Keratinocyte (primary cell): ENCODE measurements around the gene SPSB2. TPM values are rescaled to one million over a fixed set of nuclear protein-coding genes. Genes with fewer than 3 reads are reported as not detected.
A peak's percentile ranks its signal among the peaks of the same experiment; 100 is the strongest.

Source experiments
- DNase-seq: peaks from one replicate; pipeline ENCODE4 v3.0.0-alpha.2; 2011; ENCODE audit warnings: low read depth, missing footprints, low spot score
- FAIRE-seq: peaks from 2 replicates; lab custom pipeline; 2011; peaks lifted over from hg19 to GRCh38; lab: Jason Lieb, UNC
- H2AFZ ChIP-seq: 2 replicates; pipeline ENCODE4 v1.6.0; 2012; ENCODE audit warnings: low read length, control low read depth, inconsistent platforms; ENCODE audit not compliant: control insufficient read depth
- H3K27ac ChIP-seq: 2 replicates; pipeline ENCODE4 v1.5.1; 2011; ENCODE audit warnings: low read length; ENCODE audit not compliant: control insufficient read depth, insufficient read depth
- H3K27me3 ChIP-seq: 3 replicates; pipeline ENCODE4 v1.6.0; 2011; ENCODE audit warnings: low read length; ENCODE audit not compliant: control insufficient read depth, insufficient read depth; ENCODE audit errors: extremely low read depth
- H3K36me3 ChIP-seq, 2 experiments: 2 replicates in 1 of 2; 3 replicates in 1 of 2; pipeline ENCODE4 v1.5.1; 2011; ENCODE audit warnings: low read length in 2 of 2, mild to moderate bottlenecking in 1 of 2; ENCODE audit not compliant: control insufficient read depth in 2 of 2, insufficient read depth in 2 of 2; ENCODE audit errors: extremely low read depth in 1 of 2
- H3K4me1 ChIP-seq: 3 replicates; pipeline ENCODE4 v1.5.1; 2011; ENCODE audit warnings: low read length; ENCODE audit not compliant: control insufficient read depth, insufficient read depth; ENCODE audit errors: extremely low read depth
- H3K4me2 ChIP-seq: 3 replicates; pipeline ENCODE4 v1.6.0; 2011; ENCODE audit warnings: low read depth, low read length; ENCODE audit not compliant: control insufficient read depth, insufficient read depth; ENCODE audit errors: extremely low read depth
- H3K4me3 ChIP-seq, 3 experiments: fragments of 200-600 bp in 1 of 3; sonication (generic) in 1 of 3; 2 replicates in 2 of 3; 3 replicates in 1 of 3; pipeline ENCODE4 v1.5.1; 2011 to 2016; ENCODE audit warnings: low read length in 3 of 3, mild to moderate bottlenecking in 3 of 3, control low read depth in 2 of 3, inconsistent platforms in 1 of 3, low read depth in 1 of 3, mixed read lengths in 1 of 3, mixed run types in 1 of 3, moderate library complexity in 1 of 3; ENCODE audit not compliant: control insufficient read depth in 2 of 3, insufficient read depth in 2 of 3; ENCODE audit errors: extremely low read depth in 1 of 3
- H3K79me2 ChIP-seq: 2 replicates; pipeline ENCODE4 v1.6.0; 2012; ENCODE audit warnings: low read length; ENCODE audit not compliant: control insufficient read depth, insufficient read depth
- H3K9ac ChIP-seq: 3 replicates; pipeline ENCODE4 v1.6.0; 2011; ENCODE audit warnings: low read length; ENCODE audit not compliant: control insufficient read depth, insufficient read depth; ENCODE audit errors: extremely low read depth
- H3K9me1 ChIP-seq: 3 replicates; pipeline ENCODE4 v1.6.0; 2011; ENCODE audit warnings: low read length; ENCODE audit not compliant: control insufficient read depth, insufficient read depth; ENCODE audit errors: extremely low read depth
- H3K9me3 ChIP-seq: 2 replicates; pipeline ENCODE4 v1.5.1; 2012; ENCODE audit warnings: low read depth, low read length; ENCODE audit not compliant: control insufficient read depth
- H4K20me1 ChIP-seq: 3 replicates; pipeline ENCODE4 v1.6.0; 2011; ENCODE audit warnings: low read length; ENCODE audit not compliant: control insufficient read depth, insufficient read depth; ENCODE audit errors: extremely low read depth
- CTCF ChIP-seq, 3 experiments: IDR thresholded peaks in 1 of 3; conservative IDR thresholded peaks in 1 of 3; optimal IDR thresholded peaks in 1 of 3; 2 replicates in 2 of 3; 3 replicates in 1 of 3; pipeline versions ENCODE3 to v1.5.1; 2011; ENCODE audit warnings: low read length in 3 of 3, mild to moderate bottlenecking in 3 of 3, moderate library complexity in 2 of 3, control low read depth in 1 of 3, inconsistent platforms in 1 of 3; ENCODE audit not compliant: insufficient read depth in 2 of 3; ENCODE audit errors: extremely low read depth in 1 of 3
- EZH2 ChIP-seq: IDR thresholded peaks from one replicate; pipeline ENCODE4 v1.6.1; 2012; ENCODE audit warnings: inconsistent platforms, mild to moderate bottlenecking, low read length, moderate library complexity
- dilution Hi-C: fragments of 300-500 bp; cut with MboI; formaldehyde crosslinking; loops from one replicate; pipeline ENCODE4 v1.7.0; 2020; ENCODE audit warnings: low sequenced_read_pairs; ENCODE audit not compliant: extremely low pct_ligation_motif_present
- polyA plus RNA-seq, 5 experiments: library from polyadenylated mRNA; depleted of rRNA in 3 of 5; stranded (reverse) in 3 of 5; stranded (forward) in 1 of 5; unstranded in 1 of 5; fragments of >200 nt; gene quantifications; 1 replicate in 1 of 5; 2 replicates in 3 of 5; 3 replicates in 1 of 5; pipeline versions ENCODE4 v1.2.1 to v1.2.3, GENCODE V29; 2011 to 2012; ENCODE audit warnings: missing spikeins in 2 of 5, low read depth in 1 of 5, low replicate concordance in 1 of 5

Gene SPSB2
- polyA plus RNA-seq, 1 donor (not counting 4 experiments of a cell fraction or from before 2014, with no cell fraction given): 4.9 TPM

- TF ChIP-seq EZH2: no peak
- TF ChIP-seq CTCF (optimal IDR thresholded peaks at IDR 0.05 in 1 of 3, IDR thresholded peaks at IDR 0.05 in 1 of 3, conservative IDR thresholded peaks at IDR 0.05 in 1 of 3; ENCODE audit: extremely low read depth in 1 of 3, insufficient read depth in 2 of 3, low read length in 3 of 3): no peak
- no peak overlapping the region for H3K27ac ChIP-seq
- dilution Hi-C loops: no loop called here
Measured at GRCh38 chr12:6921539-6921938, 48.4 kb upstream of the SPSB2 start.

GRCh38 chr12:6919588-6919987 is 46.5 kb upstream of the SPSB2 start:
- H3K4me3 ChIP-seq: no peak overlapping the region
- peaks cover 2% of the 10 kb centered on the region for H3K9me1 ChIP-seq
- peak; percentile 86 for DNase-seq
- no peaks in the 10 kb centered on the region for H3K9me3 ChIP-seq
- no peak overlapping the region for H3K27ac ChIP-seq
- peak; percentile 79 for FAIRE-seq
- H4K20me1 ChIP-seq: no peaks in the 10 kb centered on the region
- H3K79me2 ChIP-seq: no peaks in the 10 kb centered on the region
- no peaks in the 10 kb centered on the region for H3K36me3 ChIP-seq
- peaks cover 11% of the 10 kb centered on the region for H3K27me3 ChIP-seq
- TF ChIP-seq CTCF (optimal IDR thresholded peaks at IDR 0.05 in 1 of 3, IDR thresholded peaks at IDR 0.05 in 1 of 3, conservative IDR thresholded peaks at IDR 0.05 in 1 of 3; ENCODE audit: extremely low read depth in 1 of 3, insufficient read depth in 2 of 3, low read length in 3 of 3) (peak; percentile 3 to 59 (median 34)), EZH2 (no peak)
- no peak overlapping the region for H2AFZ ChIP-seq
- peak overlapping the region; percentile 31 for H3K4me2 ChIP-seq
- dilution Hi-C loops: no loop called here
- H3K9ac ChIP-seq: no peak overlapping the region
- peaks cover 15% of the 10 kb centered on the region for H3K4me1 ChIP-seq

More at GRCh38 chr12:6921539-6921938, 48.4 kb upstream of the SPSB2 start:
- no peaks in the 10 kb centered on the region for H3K27me3 ChIP-seq
- H3K36me3 ChIP-seq: no peaks in the 10 kb centered on the region
- no peaks in the 10 kb centered on the region for H4K20me1 ChIP-seq
- H3K9me1 ChIP-seq: peaks cover 2% of the 10 kb centered on the region
- no peak for DNase-seq
- FAIRE-seq: no peak
- no peaks in the 10 kb centered on the region for H3K9me3 ChIP-seq
- H3K79me2 ChIP-seq: no peaks in the 10 kb centered on the region
- H2AFZ ChIP-seq: no peak overlapping the region
- H3K4me3 ChIP-seq: no peak overlapping the region
- H3K4me1 ChIP-seq: peaks cover 33% of the 10 kb centered on the region
- no peak overlapping the region for H3K4me2 ChIP-seq
- H3K9ac ChIP-seq: no peak overlapping the region
